Fibroblast of the aortic adventitia (primary cell): ENCODE results near the gene MPP7. TPM values are rescaled to one million over a fixed set of nuclear protein-coding genes. Genes with fewer than 3 reads are reported as not detected.

Source experiments
- DNase-seq: peaks from one replicate; pipeline ENCODE4 v3.0.0-alpha.2; 2010; ENCODE audit warnings: low read depth
- H3K4me3 ChIP-seq: 2 replicates; pipeline ENCODE4 v1.5.1; 2011; ENCODE audit warnings: low read depth, mild to moderate bottlenecking, control low read depth, low read length, moderate library complexity
- CTCF ChIP-seq: IDR thresholded peaks from 2 replicates; pipeline ENCODE4 v1.5.1; 2011; ENCODE audit warnings: mild to moderate bottlenecking, low read length, control low read depth, inconsistent platforms; ENCODE audit not compliant: insufficient read depth
- total RNA-seq: library from RNA; depleted of rRNA; stranded (reverse); fragments of >200 nt; gene quantifications from 2 replicates; pipeline ENCODE4 v1.2.3, GENCODE V29; 2012; ENCODE audit warnings: low replicate concordance

The MPP7 gene
- total RNA-seq, 1 donor = 1.4 TPM

DNA sequence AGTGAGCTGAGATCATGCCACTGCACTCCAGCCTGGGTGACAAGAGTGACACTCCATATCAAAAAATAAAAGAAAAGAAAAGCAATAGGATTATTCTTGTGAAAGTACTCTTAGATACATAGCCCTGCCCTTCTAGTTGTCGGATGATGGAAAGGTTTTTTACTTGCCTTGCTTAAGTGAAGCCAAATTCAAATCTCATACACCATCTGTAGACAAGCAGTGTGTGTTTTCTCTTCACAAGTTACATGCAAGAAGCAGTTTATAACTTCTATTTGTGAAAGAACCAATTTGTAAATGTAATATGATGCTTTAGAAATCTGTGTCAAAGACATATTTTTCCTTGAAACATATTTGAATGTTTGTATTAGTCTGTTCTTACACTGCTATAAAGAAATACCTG, 15.8 kb upstream of the MPP7 start:
- no peak for DNase-seq
- TF ChIP-seq CTCF = no peak
- H3K4me3 ChIP-seq = no peak overlapping the region

GRCh38 chr10:28317760-28318159, 14.9 kb upstream of the MPP7 start:
- no peak for DNase-seq
- no peak for TF ChIP-seq CTCF
- no peak overlapping the region for H3K4me3 ChIP-seq

DNA sequence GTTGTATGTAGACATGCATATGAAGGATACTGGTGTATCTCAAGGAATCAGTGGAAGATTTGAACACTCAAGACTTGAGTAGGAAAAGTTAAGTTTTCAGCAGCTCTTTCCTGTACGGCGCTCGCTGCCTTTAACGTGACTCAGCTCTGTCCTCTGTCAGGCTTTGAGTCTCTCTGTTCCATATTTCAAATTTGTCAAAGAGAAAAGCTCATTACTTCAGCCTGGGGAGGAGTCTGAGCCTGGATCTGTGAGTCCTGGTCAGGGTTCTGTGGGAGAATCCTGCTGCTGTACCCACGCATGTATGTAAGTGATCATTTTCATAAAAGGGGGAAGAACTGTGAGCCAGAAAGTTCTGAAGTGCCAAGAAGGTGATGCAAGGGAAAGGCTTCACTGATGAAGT, 13.8 kb upstream of the MPP7 start:
- TF ChIP-seq CTCF = no peak
- H3K4me3 ChIP-seq = no peak overlapping the region
- no peak for DNase-seq

- no peak for DNase-seq
- TF ChIP-seq CTCF = no peak
- no peak overlapping the region for H3K4me3 ChIP-seq
These were observed 12.3 kb upstream of the MPP7 start for GRCh38 chr10:28315140-28315539.

GRCh38 chr10:28314211-28314610, 11.3 kb upstream of the MPP7 start:
- TF ChIP-seq CTCF = no peak
- DNase-seq = no peak
- H3K4me3 ChIP-seq = no peak overlapping the region

- no peak overlapping the region for H3K4me3 ChIP-seq
- no peak for DNase-seq
- TF ChIP-seq CTCF = no peak
These were observed 9.7 kb upstream of the MPP7 start for GRCh38 chr10:28312572-28312971.

- no peak overlapping the region for H3K4me3 ChIP-seq
- no peak for DNase-seq
- no peak for TF ChIP-seq CTCF
These were observed 8.2 kb upstream of the MPP7 start for GRCh38 chr10:28311104-28311503.
